HL-60/S4 (cell line): ENCODE data around the gene LRP1B.

Experiments
- in situ Hi-C: fragments of 300-500 bp; cut with MboI; formaldehyde crosslinking; loops from 2 replicates; pipeline ENCODE4 v1.14.3; 2022; ENCODE audit warnings: low sequenced_read_pairs

Gene LRP1B

GRCh38 chr2:140880573-140880972 lies 1250.2 kb downstream of the LRP1B start:
- in situ Hi-C loops: no loop called here

DNA sequence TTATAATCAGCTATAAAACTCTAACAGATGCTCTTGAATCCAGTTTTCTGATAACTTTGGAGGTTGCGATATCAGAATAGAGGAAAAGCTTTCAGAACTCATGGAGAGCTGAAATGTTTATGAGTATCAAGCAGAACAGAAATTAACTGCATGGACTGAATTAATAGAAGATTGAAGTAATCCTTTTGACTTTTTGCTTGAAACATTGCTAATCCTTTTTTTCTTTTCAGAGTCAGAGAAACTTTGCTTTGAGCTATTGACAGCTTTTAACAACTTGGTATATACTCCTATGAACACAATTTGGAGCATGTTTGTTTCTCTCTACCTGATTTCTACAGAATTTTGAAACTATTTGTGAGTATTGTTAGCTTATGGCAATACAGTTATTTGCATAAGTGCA lies 1254.8 kb downstream of the LRP1B start:
- in situ Hi-C loops: no loop called here

- in situ Hi-C loops: no loop called here
Observed at GRCh38 chr2:140873915-140874531, 1256.8 kb downstream of the LRP1B start.

GRCh38 chr2:140869925-140870324 lies 1260.9 kb downstream of the LRP1B start:
- in situ Hi-C loops: no loop called here

DNA sequence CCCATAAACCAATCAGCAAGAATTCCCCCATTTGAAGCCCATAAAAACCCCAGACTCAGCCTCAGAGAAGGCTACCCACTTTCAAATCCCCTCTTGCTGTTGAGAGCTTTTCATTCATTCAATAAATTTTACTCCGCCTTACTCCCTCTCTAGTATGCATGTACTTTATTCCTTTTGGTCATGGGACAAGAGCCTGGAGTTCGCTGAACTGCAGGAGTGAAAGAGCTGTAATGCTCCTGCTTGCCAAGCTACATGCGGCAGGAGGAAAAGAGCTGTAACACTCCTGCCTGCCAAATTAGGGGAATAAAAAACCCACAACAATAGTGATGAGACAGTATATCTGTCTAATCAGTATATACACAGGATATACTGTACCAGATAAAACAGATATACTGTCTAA lies 1261.7 kb downstream of the LRP1B start:
- in situ Hi-C loops: no loop called here

DNA sequence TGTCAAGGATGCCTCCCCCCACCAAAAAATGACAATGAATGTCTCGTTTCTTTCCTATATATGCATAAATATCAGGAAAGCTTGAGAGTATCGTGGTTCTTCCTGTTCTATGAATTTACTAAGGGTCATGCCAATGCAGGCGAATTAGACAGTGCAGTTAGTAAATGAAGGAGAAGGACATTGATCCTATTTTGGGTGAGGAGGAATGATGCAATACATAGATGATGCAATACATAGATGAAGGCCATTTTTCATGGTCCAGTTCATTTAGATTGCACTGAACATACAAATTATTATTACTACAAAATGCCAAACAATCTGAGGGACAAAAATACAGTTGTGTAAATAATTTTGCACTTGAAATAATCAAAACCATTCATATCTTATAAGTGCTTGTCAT lies 1265.0 kb downstream of the LRP1B start:
- in situ Hi-C loops: no loop called here

DNA sequence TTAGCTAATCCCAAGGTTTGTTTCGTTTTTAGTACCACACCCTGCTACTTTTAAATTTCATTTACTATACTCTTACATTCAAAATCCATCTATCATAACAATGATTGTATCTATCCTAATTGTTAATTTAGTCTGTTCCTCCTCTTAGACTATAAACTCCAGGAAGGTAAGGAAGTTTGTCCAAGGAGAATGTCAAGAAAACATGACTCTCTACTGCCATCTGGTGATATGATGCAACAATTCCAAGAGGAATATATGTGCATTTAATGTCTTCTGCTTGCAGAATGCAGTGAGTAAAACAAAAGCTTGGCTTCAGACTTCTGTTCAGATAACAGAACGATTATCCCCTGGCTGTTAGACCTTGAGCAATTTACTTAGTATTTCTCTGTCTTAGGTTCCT lies 1267.1 kb downstream of the LRP1B start:
- in situ Hi-C loops: no loop called here

DNA sequence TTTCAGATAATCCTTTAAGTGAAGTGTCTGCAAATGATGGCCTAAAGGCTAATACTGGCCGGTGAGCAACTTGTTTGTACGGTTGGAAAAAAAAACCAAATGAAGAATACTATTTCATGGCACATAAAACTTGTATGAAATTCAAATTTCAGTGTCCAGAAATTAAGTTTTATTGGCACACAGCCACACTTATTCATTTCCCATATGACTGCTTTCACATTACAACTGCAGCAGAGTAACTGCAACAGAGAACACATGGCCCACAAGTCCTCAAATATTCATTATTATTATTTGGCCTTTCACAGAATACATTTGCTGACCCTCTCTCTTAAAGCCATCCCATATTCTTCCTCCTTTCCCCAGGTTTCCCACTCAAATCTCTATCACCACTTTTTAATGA lies 1268.6 kb downstream of the LRP1B start:
- in situ Hi-C loops: no loop called here

- in situ Hi-C loops: no loop called here
Observed at GRCh38 chr2:140861666-140862065, 1269.2 kb downstream of the LRP1B start.

DNA sequence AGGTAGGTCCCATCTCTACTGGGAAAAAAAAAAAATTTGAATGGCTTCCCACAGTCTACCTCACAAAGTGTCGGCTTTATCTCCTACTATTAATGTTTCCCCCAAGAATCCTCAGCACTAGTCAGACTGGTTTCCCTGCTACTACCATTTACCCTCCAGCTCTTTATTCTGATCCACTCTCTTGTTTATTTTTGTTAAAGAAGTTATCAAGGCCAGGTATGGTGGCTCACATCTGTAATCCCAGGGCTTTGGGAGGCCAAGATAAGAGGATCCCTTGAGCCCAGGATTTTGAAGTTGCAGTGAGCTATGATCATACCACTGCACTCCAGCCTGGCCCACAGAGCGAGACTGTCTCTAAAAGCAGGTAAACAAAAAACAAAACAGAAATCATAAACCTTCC lies 1275.3 kb downstream of the LRP1B start:
- in situ Hi-C loops: no loop called here

GRCh38 chr2:140851258-140851981 lies 1279.4 kb downstream of the LRP1B start:
- in situ Hi-C loops: no loop called here

DNA sequence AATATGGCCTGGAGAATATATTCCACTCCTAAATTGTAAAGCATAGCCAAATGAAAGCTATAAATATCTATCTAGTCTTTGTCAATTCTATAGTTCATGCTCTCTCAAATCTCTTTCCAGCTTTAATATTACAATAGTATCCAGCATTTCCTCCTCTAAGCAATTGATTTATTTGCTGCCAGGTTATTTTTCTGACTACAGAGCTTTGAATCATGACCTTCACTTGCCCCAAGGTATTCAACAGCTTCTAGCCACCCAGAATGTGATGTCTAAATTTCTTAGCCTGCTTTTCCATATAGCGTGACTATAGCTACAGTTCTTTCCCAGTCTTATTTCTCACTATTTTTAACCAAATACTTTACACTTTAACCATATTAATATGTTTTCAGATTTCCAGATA lies 1287.6 kb downstream of the LRP1B start:
- in situ Hi-C loops: no loop called here

DNA sequence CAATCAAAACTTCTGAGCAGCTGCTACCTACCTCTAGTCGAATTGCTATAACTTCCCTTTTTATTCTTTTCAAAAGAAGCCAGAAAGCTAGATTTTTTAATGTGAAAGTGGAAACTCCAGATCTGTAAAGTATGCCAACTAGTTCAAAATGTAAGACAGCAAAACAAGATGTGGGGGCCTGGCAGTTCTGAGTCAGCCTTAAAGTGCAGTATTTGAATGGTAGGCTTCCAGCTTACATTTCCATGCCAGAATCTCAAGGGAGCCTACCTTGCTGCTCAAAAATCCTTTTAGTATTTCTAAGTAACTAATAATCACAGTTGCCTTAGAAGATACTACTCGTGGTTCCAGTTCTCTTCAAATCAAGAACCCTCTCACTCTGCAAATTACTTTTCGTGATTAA lies 1288.7 kb downstream of the LRP1B start:
- in situ Hi-C loops: no loop called here

DNA sequence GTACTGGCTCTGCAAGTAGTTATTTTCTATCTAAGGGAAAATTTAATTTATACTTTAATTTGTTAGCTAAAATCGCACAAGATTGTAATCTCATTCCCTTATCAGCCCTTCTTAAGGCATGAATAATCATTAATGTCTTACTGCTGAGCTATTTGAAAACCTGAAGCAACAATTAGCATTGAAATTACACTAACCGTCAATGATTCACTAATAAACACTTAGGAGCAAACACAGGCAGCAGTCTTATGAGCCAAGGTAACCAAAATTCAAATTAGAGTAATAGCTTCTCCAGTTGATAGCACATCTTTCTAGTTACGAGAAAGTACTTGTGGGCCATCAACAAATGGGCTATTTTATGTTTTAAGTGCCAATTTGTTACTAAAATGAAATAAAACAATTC lies 1289.7 kb downstream of the LRP1B start:
- in situ Hi-C loops: no loop called here

- in situ Hi-C loops: no loop called here
Observed at GRCh38 chr2:140836826-140837225, 1294.0 kb downstream of the LRP1B start.

DNA sequence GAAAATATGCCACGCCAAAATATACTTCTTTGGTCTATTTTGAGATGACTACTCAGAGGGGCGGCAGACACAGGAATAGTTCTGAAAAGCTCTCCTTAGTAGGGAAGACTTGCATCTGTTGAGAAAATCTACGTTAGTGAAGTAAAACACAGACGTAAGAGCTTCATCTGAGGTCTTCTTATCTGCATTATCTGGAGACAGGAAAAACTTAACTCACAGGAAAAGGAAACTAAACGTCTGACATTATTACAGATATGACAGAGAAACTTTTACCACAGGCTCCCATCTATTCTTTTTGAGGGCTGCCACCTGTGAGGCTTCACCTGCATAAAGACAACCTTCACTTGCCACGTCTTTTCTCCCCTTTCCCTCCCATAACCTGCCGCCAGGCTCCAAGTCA lies 1295.7 kb downstream of the LRP1B start:
- in situ Hi-C loops: no loop called here

- in situ Hi-C loops: no loop called here
Observed at GRCh38 chr2:140814141-140814540, 1316.7 kb downstream of the LRP1B start.

DNA sequence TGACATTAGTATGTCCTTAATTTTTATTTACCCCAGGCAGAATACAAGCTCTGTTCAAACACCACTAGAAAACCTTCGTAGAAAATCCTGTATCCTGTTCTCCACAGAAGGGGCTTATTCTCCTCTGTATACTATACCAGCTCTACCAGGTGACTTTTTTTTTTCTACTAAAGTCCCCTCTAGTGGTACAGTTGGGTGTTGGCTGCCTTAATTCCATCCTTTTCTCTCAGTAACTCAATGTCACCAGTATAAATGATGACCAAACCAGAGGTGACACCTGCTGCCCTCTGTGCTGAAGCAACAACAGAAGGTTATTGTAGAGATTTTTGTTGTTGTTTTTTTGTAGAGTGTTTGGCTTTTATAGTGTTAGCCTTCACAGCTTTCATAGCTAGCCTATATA lies 1322.0 kb downstream of the LRP1B start:
- in situ Hi-C loops: no loop called here

- in situ Hi-C loops: no loop called here
Observed at GRCh38 chr2:140808211-140808610, 1322.6 kb downstream of the LRP1B start.

DNA sequence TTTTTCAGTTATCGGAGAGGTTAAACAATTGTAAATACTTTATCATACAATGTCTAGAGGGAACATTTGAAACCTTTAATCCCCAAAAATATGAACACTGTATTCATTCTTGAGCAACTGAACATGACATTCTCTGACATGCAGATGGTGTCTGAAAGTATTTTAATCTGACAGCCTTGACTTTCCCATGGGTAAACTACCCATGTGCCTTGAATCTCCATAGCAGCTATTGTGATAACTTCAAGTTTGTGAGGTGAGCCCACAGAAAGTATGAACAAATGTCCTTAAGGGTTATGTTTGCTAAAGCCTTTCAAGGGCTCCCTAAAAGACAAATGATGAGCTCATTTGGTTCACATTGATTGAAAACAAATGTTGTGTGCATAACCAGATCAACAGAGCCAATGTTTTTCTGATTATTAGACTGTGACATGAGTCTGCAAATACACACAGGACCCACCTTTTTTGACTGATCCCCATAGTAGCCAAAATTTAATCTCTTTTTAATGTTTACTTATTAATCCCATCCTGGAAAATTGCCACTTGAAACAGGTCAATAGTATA lies 1326.0 kb downstream of the LRP1B start:
- in situ Hi-C loops: no loop called here

- in situ Hi-C loops: no loop called here
Observed at GRCh38 chr2:140801311-140801710, 1329.5 kb downstream of the LRP1B start.

DNA sequence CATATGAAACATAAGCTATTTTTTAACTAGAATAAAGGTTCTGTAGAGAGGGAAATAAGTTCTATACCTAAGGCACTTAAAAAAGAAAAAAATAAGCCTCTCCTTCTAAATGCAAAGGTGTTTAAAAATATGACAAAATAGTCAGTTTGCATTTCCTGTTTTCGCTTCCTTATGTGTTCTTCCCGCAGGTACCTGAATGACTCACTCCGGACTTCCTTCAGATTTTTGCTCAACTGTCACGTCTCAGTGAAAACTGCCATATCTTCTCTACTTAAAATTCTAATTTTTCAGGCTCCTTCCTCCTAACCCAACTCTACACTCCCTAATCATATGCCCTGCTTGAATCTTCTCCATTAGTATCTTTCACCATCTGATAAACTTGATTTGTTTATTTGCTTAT lies 1333.1 kb downstream of the LRP1B start:
- in situ Hi-C loops: no loop called here

DNA sequence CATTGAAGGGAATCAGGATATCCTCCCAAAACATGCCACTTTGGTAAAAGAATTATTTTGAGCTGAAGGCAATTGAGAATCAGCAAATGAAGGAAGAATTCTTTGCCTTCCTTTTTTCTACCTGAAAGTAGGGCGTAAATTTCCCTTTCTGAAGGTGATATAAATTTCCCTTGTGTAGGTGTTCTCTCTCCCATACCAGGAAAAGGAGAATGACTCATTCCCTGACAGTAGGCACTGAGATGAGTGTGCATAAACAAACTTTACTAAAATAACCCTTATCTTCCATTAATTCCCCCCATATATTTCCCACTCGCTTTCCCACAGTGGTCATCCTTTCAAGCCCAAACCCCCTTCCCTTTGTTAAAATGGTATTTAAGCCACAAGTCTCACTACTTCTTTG lies 1339.0 kb downstream of the LRP1B start:
- in situ Hi-C loops: no loop called here
